Upper lobe of left lung (tissue), 6 donors: ENCODE data around the gene UBE2I. TPM values are rescaled to one million over a fixed set of nuclear protein-coding genes. Genes with fewer than 3 reads are reported as not detected.
"Not testable (repeated sequence)": the region's sequence is repeated elsewhere in the genome, so short reads cannot be mapped to it uniquely, and the experiment has no call there.

Source experiments
- ATAC-seq, 2 donors: fragments of 200-7000 bp; cut with Tn5 transposase; one replicate each; pipeline ENCODE4 v1.9.1; 2022; ENCODE audit warnings: mild to moderate bottlenecking in 2 of 2, moderate library complexity in 2 of 2; ENCODE audit not compliant: low FRiP score in 2 of 2
- DNase-seq, 2 donors: peaks; one replicate each; pipeline ENCODE4 v3.0.0-alpha.2; 2019 to 2020
- H3K27ac ChIP-seq, 4 donors: fragments of 200-600 bp; sonication (generic); one replicate each; pipeline ENCODE4 v1.5.1; 2016 to 2019
- H3K27me3 ChIP-seq, 4 donors: fragments of 200-600 bp; sonication (generic); one replicate each; pipeline ENCODE4 v1.5.1; 2017 to 2019
- H3K36me3 ChIP-seq, 4 donors: fragments of 200-600 bp; sonication (generic); one replicate each; pipeline ENCODE4 v1.5.1; 2016 to 2019
- H3K4me1 ChIP-seq, 4 donors: fragments of 200-600 bp; sonication (generic); one replicate each; pipeline ENCODE4 v1.5.1; 2018 to 2019
- H3K4me3 ChIP-seq, 4 donors: fragments of 200-600 bp; sonication (generic); one replicate each; pipeline ENCODE4 v1.5.1; 2017 to 2019; ENCODE audit warnings: mild to moderate bottlenecking in 2 of 4, moderate library complexity in 1 of 4
- H3K9me3 ChIP-seq, 4 donors: fragments of 200-600 bp; sonication (generic); one replicate each; pipeline ENCODE4 v1.5.1; 2018 to 2019
- EP300 ChIP-seq, 4 donors: sonication (generic); formaldehyde crosslinking; IDR thresholded peaks; one replicate each; pipeline ENCODE4 v1.5.1; 2017; ENCODE audit warnings: antibody characterized with exemption in 4 of 4, control low read depth in 2 of 4
- POLR2A ChIP-seq, 4 donors: fragments of 450-650 bp; IDR thresholded peaks; one replicate each; pipeline ENCODE4 v1.5.1; 2016 to 2017; ENCODE audit warnings: antibody characterized with exemption in 4 of 4, mild to moderate bottlenecking in 2 of 4
- POLR2AphosphoS5 ChIP-seq, 2 donors: sonication (generic); formaldehyde crosslinking; IDR thresholded peaks; one replicate each; pipeline ENCODE4 v1.5.1; 2017; ENCODE audit warnings: antibody characterized with exemption in 2 of 2
- WGBS, 2 donors: methylation state at CpG; one replicate each; pipeline ENCODE4 v1.1.5; 2017 to 2018; 5-methylcytosine and 5-hydroxymethylcytosine counted together
- total RNA-seq, 6 donors: library from RNA; depleted of rRNA in 4 of 6; stranded (reverse); fragments of >200 nt in 4 of 6; gene quantifications; one replicate each; pipeline versions ENCODE4 v1.1.0 to v1.2.1, GENCODE V29; 2016 to 2021
- TF ChIP-seq, protein P1 (sequence below), 6 experiments: fragments of 450-650 bp in 4 of 6; fragments of 200-600 bp in 2 of 6; sonication (generic) in 2 of 6; IDR thresholded peaks; one replicate each; pipeline ENCODE4 v1.5.1; 2016 to 2019; ENCODE audit warnings: antibody characterized with exemption in 6 of 6
- donor health status: DM: no; HTN: no; CAD: no; lungs with moderate emphysema.
- donor health status: DM: no; HTN: yes; CAD: no; lungs with severe emphysema.

The UBE2I gene
- total RNA-seq, 6 donors from 2014 or later = 51.4 to 113 (median 92.0) TPM

- ATAC-seq = no peak
- WGBS, 2 donors = 42 to 48% methylated on average over 13 to 29 of the region's 29 CpGs
- Histone ChIP-seq H3K36me3 (no peaks in the 10 kb centered on the region), H3K4me3 (no peak overlapping the region), H3K4me1 (peaks cover 0 to 5% (median 0%) of the 10 kb centered on the region in 4 donors), H3K27me3 (peaks cover 0 to 24% (median 11%) of the 10 kb centered on the region in 4 donors), H3K9me3 (no peaks in the 10 kb centered on the region), H3K27ac (no peak overlapping the region)
- TF ChIP-seq POLR2A (IDR thresholded peaks at IDR 0.05) (no peak), EP300 (IDR thresholded peaks at IDR 0.05) (no peak), POLR2AphosphoS5 (IDR thresholded peaks at IDR 0.05) (no peak)
- TF ChIP-seq, protein P1, sequence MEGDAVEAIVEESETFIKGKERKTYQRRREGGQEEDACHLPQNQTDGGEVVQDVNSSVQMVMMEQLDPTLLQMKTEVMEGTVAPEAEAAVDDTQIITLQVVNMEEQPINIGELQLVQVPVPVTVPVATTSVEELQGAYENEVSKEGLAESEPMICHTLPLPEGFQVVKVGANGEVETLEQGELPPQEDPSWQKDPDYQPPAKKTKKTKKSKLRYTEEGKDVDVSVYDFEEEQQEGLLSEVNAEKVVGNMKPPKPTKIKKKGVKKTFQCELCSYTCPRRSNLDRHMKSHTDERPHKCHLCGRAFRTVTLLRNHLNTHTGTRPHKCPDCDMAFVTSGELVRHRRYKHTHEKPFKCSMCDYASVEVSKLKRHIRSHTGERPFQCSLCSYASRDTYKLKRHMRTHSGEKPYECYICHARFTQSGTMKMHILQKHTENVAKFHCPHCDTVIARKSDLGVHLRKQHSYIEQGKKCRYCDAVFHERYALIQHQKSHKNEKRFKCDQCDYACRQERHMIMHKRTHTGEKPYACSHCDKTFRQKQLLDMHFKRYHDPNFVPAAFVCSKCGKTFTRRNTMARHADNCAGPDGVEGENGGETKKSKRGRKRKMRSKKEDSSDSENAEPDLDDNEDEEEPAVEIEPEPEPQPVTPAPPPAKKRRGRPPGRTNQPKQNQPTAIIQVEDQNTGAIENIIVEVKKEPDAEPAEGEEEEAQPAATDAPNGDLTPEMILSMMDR (IDR thresholded peaks at IDR 0.05) = no peak
- DNase-seq = no peak
Measured at GRCh38 chr16:1290860-1291575, 18.4 kb upstream of the UBE2I start.

GRCh38 chr16:1291576-1291974 lies 17.9 kb upstream of the UBE2I start:
- 46 to 60% methylated on average over 15 to 17 of the region's 17 CpGs for WGBS, 2 donors
- H3K27me3 ChIP-seq = peaks cover 0 to 24% (median 11%) of the 10 kb centered on the region in 4 donors
- ATAC-seq (no peak), DNase-seq (no peak)
- TF ChIP-seq POLR2AphosphoS5 (IDR thresholded peaks at IDR 0.05) (no peak), POLR2A (IDR thresholded peaks at IDR 0.05) (no peak), EP300 (IDR thresholded peaks at IDR 0.05) (no peak)
- TF ChIP-seq, protein P1 (IDR thresholded peaks at IDR 0.05) = no peak
- no peak overlapping the region for H3K4me3 ChIP-seq
- peaks cover 0 to 5% (median 0%) of the 10 kb centered on the region in 4 donors for H3K4me1 ChIP-seq
- H3K36me3 ChIP-seq = no peaks in the 10 kb centered on the region
- no peak overlapping the region for H3K27ac ChIP-seq
- no peaks in the 10 kb centered on the region for H3K9me3 ChIP-seq

DNA sequence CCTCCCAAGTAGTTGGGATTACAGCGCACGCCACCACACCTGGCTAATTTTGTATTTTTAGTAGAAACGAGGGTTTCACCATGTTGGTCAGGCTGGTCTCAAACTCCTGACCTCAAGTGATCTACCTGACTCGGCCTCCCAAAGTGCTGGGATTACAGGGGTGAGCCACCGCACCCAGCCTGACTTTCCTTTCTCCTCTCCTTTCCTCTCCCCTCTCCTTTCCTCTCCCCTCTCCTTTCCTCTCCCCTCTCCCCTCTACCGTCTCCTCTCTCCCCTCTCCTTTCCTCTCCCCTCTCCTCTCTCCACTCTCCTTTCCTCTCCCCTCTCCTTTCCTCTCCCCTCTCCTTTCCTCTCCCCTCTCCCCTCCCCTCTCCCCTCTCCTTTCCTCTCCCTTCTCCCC lies 17.2 kb upstream of the UBE2I start:
- WGBS, 2 donors = 72 to 75% methylated on average over 5 to 6 of the region's 6 CpGs
- H3K4me1 ChIP-seq, H3K9me3 ChIP-seq, ATAC-seq, H3K27ac ChIP-seq, H3K36me3 ChIP-seq, H3K4me3 ChIP-seq, DNase-seq: not testable (repeated sequence)
- H3K27me3 ChIP-seq = peaks cover 0 to 24% (median 11%) of the 10 kb centered on the region in 4 donors

GRCh38 chr16:1292808-1293207 lies 16.6 kb upstream of the UBE2I start:
- 84 to 85% methylated on average over 8 of the region's 8 CpGs for WGBS, 2 donors
- H3K36me3 ChIP-seq, ATAC-seq, DNase-seq, H3K4me3 ChIP-seq, H3K9me3 ChIP-seq, H3K27ac ChIP-seq, H3K4me1 ChIP-seq: not testable (repeated sequence)
- H3K27me3 ChIP-seq = peaks cover 0 to 24% (median 11%) of the 10 kb centered on the region in 4 donors

GRCh38 chr16:1293921-1294656 lies 15.3 kb upstream of the UBE2I start:
- Histone ChIP-seq H3K36me3 (no peaks in the 10 kb centered on the region), H3K27me3 (peaks cover 0 to 12% (median 5%) of the 10 kb centered on the region in 4 donors), H3K4me1 (peaks cover 0 to 5% (median 0%) of the 10 kb centered on the region in 4 donors), H3K4me3 (no peak overlapping the region), H3K9me3 (no peaks in the 10 kb centered on the region), H3K27ac (no peak overlapping the region)
- 54 to 59% methylated on average over 11 of the region's 11 CpGs for WGBS, 2 donors
- no peak for ATAC-seq
- no peak for TF ChIP-seq POLR2AphosphoS5 (IDR thresholded peaks at IDR 0.05)
- no peak for DNase-seq

DNA sequence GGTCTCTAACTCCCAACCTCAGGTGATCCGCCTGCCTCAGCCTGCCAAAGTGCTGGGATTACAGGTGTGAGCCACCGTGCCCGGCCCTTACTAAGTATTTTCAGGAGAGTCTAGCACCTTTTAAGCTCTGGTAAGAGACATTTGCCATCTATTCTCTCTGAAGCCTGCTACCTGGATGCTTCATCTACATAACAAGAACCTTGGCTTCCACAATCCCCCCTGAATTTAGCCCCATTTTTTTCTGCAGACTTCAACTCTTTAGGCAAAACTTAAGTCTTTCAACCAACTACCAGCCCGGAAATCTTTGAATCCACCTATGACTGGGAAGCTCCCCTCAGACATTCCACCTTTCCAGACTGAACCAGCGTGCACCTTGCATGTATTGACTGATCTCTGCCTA lies 14.0 kb upstream of the UBE2I start:
- WGBS, 2 donors = 60 to 61% methylated on average over 5 of the region's 5 CpGs

GRCh38 chr16:1296688-1297017 lies 12.8 kb upstream of the UBE2I start:
- H3K4me3 ChIP-seq, ATAC-seq, H3K36me3 ChIP-seq, DNase-seq, H3K9me3 ChIP-seq, H3K27ac ChIP-seq, H3K27me3 ChIP-seq: not testable (repeated sequence)
- peaks cover 6 to 11% (median 8%) of the 10 kb centered on the region in 4 donors for H3K4me1 ChIP-seq
- 68 to 87% methylated on average over 8 of the region's 8 CpGs for WGBS, 2 donors

More for the DNA sequence above, 14.0 kb upstream of the UBE2I start:
- TF ChIP-seq, protein P1 (IDR thresholded peaks at IDR 0.05) = no peak
- TF ChIP-seq POLR2AphosphoS5 (IDR thresholded peaks at IDR 0.05) (no peak), POLR2A (IDR thresholded peaks at IDR 0.05) (no peak), EP300 (IDR thresholded peaks at IDR 0.05) (no peak)
- no peaks in the 10 kb centered on the region for H3K36me3 ChIP-seq
- H3K27ac ChIP-seq = no peak overlapping the region
- ATAC-seq (no peak), DNase-seq (no peak)
- no peak overlapping the region for H3K4me3 ChIP-seq
- peaks cover 0 to under 1% (median under 1%) of the 10 kb centered on the region in 4 donors for H3K4me1 ChIP-seq
- no peaks in the 10 kb centered on the region for H3K27me3 ChIP-seq
- no peaks in the 10 kb centered on the region for H3K9me3 ChIP-seq
